Trophoblast cell (in vitro differentiated cells and primary cell): ENCODE measurements around the gene NAA80.

Source experiments
- DNase-seq, 2 donors: peaks; one replicate each; pipeline ENCODE4 v3.0.0-alpha.2; 2016
- H2AFZ ChIP-seq: 2 replicates; pipeline ENCODE4 v1.6.1; 2013; ENCODE audit warnings: low read length, moderate library complexity, mild to moderate bottlenecking; ENCODE audit not compliant: insufficient read depth, poor library complexity
- H2AK5ac ChIP-seq: 2 replicates; pipeline ENCODE4 v1.6.1; 2013; ENCODE audit warnings: mild to moderate bottlenecking, low read length
- H2BK120ac ChIP-seq: 2 replicates; pipeline ENCODE4 v1.6.1; 2013; ENCODE audit warnings: low read length, mild to moderate bottlenecking, moderate library complexity; ENCODE audit not compliant: insufficient read depth, poor library complexity
- H2BK12ac ChIP-seq: 2 replicates; pipeline ENCODE4 v1.6.1; 2013; ENCODE audit warnings: mild to moderate bottlenecking, low read length, moderate library complexity
- H2BK5ac ChIP-seq: 2 replicates; pipeline ENCODE4 v1.6.1; 2013; ENCODE audit warnings: low read length, low read depth, moderate library complexity, mild to moderate bottlenecking; ENCODE audit not compliant: poor library complexity
- H3K14ac ChIP-seq: 2 replicates; pipeline ENCODE4 v1.6.1; 2013; ENCODE audit warnings: mild to moderate bottlenecking, low read length
- H3K18ac ChIP-seq: 2 replicates; pipeline ENCODE4 v1.6.1; 2013; ENCODE audit warnings: mild to moderate bottlenecking, low read length
- H3K23ac ChIP-seq: 2 replicates; pipeline ENCODE4 v1.6.1; 2013; ENCODE audit warnings: low read length
- H3K27ac ChIP-seq: 2 replicates; pipeline ENCODE4 v1.5.1; 2013; ENCODE audit warnings: low read depth, mild to moderate bottlenecking, inconsistent platforms, low read length, moderate library complexity
- H3K27me3 ChIP-seq: 2 replicates; pipeline ENCODE4 v1.6.1; 2013; ENCODE audit warnings: inconsistent platforms, mild to moderate bottlenecking, low read length, moderate library complexity; ENCODE audit not compliant: insufficient read depth
- H3K36me3 ChIP-seq, 2 experiments: 1 replicate in 1 of 2; 2 replicates in 1 of 2; pipeline ENCODE4 v1.6.1; 2013; ENCODE audit warnings: low read length in 2 of 2, mild to moderate bottlenecking in 2 of 2, moderate library complexity in 1 of 2; ENCODE audit not compliant: insufficient read depth in 2 of 2, control insufficient read depth in 1 of 2
- H3K4ac ChIP-seq: 2 replicates; pipeline ENCODE4 v1.6.1; 2013; ENCODE audit warnings: low read depth, mild to moderate bottlenecking, low read length, moderate library complexity
- H3K4me1 ChIP-seq, 2 experiments: 1 replicate in 1 of 2; 2 replicates in 1 of 2; pipeline ENCODE4 v1.6.1; 2013; ENCODE audit warnings: low read length in 2 of 2, mild to moderate bottlenecking in 2 of 2, moderate library complexity in 1 of 2; ENCODE audit not compliant: insufficient read depth in 2 of 2, control insufficient read depth in 1 of 2
- H3K4me2 ChIP-seq: 2 replicates; pipeline ENCODE4 v1.6.1; 2013; ENCODE audit warnings: inconsistent platforms, mild to moderate bottlenecking, low read length, moderate library complexity
- H3K4me3 ChIP-seq: 2 replicates; pipeline ENCODE4 v1.5.1; 2013; ENCODE audit warnings: mild to moderate bottlenecking, low read depth, low read length, inconsistent platforms
- H3K79me1 ChIP-seq: one replicate; pipeline ENCODE4 v1.6.1; 2013; ENCODE audit warnings: low read length
- H3K79me2 ChIP-seq: 2 replicates; pipeline ENCODE4 v1.6.1; 2013; ENCODE audit warnings: low read length, mild to moderate bottlenecking; ENCODE audit not compliant: control insufficient read depth, insufficient read depth, poor library complexity
- H3K9ac ChIP-seq: 2 replicates; pipeline ENCODE4 v1.6.1; 2013; ENCODE audit warnings: mild to moderate bottlenecking, low read length
- H3K9me3 ChIP-seq: 2 replicates; pipeline ENCODE4 v1.6.1; 2013; ENCODE audit warnings: low read depth, mild to moderate bottlenecking, control low read depth, inconsistent platforms, low read length; ENCODE audit not compliant: insufficient read depth
- H4K12ac ChIP-seq: 2 replicates; pipeline ENCODE4 v1.6.1; 2013; ENCODE audit warnings: low read depth, mild to moderate bottlenecking, low read length, moderate library complexity
- H4K8ac ChIP-seq: 2 replicates; pipeline ENCODE4 v1.6.1; 2013; ENCODE audit warnings: low read depth, mild to moderate bottlenecking, low read length, moderate library complexity
- H4K91ac ChIP-seq: one replicate; pipeline ENCODE4 v1.6.1; 2013; ENCODE audit warnings: low read depth, mild to moderate bottlenecking, low read length, moderate library complexity
- WGBS: extraction: QIAGEN DNeasy Blood & Tissue Kit; methylation state at CpG from one replicate; pipeline ENCODE4 v1.1.7; 2013; ENCODE audit warnings: missing lambda C conversion rate; ENCODE audit not compliant: insufficient read length, insufficient coverage; ENCODE audit errors: extremely low coverage; 5-methylcytosine and 5-hydroxymethylcytosine counted together

NAA80 gene

GRCh38 chr3:50293079-50293801 is 6.0 kb downstream of the NAA80 start:
- WGBS = no CpG with 5 or more reads among the region's 12 CpGs
- H4K91ac ChIP-seq = peak overlapping the region; percentile 53
- no peak overlapping the region for H2BK5ac ChIP-seq
- no peak overlapping the region for H2AFZ ChIP-seq
- H4K12ac ChIP-seq = peak overlapping the region; percentile 82
- no peak overlapping the region for H3K27ac ChIP-seq
- no peaks in the 10 kb centered on the region for H3K27me3 ChIP-seq
- peaks cover 6 to 11% of the 10 kb centered on the region in 2 experiments for H3K4me1 ChIP-seq
- no peak overlapping the region for H3K23ac ChIP-seq
- H3K79me2 ChIP-seq = peaks cover 4% of the 10 kb centered on the region
- H3K9ac ChIP-seq = no peak overlapping the region
- no peak overlapping the region for H2BK120ac ChIP-seq
- H3K14ac ChIP-seq = no peak overlapping the region
- peaks cover 10% of the 10 kb centered on the region for H3K79me1 ChIP-seq
- no peak overlapping the region for H3K4me3 ChIP-seq
- H2BK12ac ChIP-seq = no peak overlapping the region
- peak overlapping the region; percentile 93 for H4K8ac ChIP-seq
- no peak overlapping the region for H2AK5ac ChIP-seq
- H3K36me3 ChIP-seq = peaks cover 27 to 28% of the 10 kb centered on the region in 2 experiments
- H3K9me3 ChIP-seq = peaks cover 1% of the 10 kb centered on the region
- H3K18ac ChIP-seq = no peak overlapping the region
- no peak overlapping the region for H3K4ac ChIP-seq
- no peak for DNase-seq
- H3K4me2 ChIP-seq = no peak overlapping the region

- peak within 1 kb of the TSS; percentile 77 for H2AFZ ChIP-seq
- H3K23ac ChIP-seq = no peak within 1 kb of the TSS
- H3K9ac ChIP-seq = peak within 1 kb of the TSS; percentile 92
- peak within 1 kb of the TSS; percentile 78 for H2AK5ac ChIP-seq
- peak within 1 kb of the TSS; percentile 15 for H2BK5ac ChIP-seq
- H2BK12ac ChIP-seq = no peak within 1 kb of the TSS
- peaks cover 6 to 10% of the 10 kb centered on the region in 2 experiments for H3K4me1 ChIP-seq
- H3K4ac ChIP-seq = peak within 1 kb of the TSS; percentile 91
- H3K4me2 ChIP-seq = peak within 1 kb of the TSS; percentile 99
- peaks cover 4% of the 10 kb centered on the region for H3K79me2 ChIP-seq
- no CpG with 5 or more reads among the region's 67 CpGs for WGBS
- H4K91ac ChIP-seq = peak within 1 kb of the TSS; percentile 71
- peak within 1 kb of the TSS; percentile 4 for H2BK120ac ChIP-seq
- peaks cover 9% of the 10 kb centered on the region for H3K79me1 ChIP-seq
- no peaks in the 10 kb centered on the region for H3K27me3 ChIP-seq
- peak within 1 kb of the TSS; percentile 48 for H3K18ac ChIP-seq
- peaks cover 2% of the 10 kb centered on the region for H3K9me3 ChIP-seq
- no peak within 1 kb of the TSS for H3K27ac ChIP-seq
- peak within 1 kb of the TSS; percentile 82 for H4K12ac ChIP-seq
- H3K14ac ChIP-seq = peak within 1 kb of the TSS; percentile 56
- peaks cover 35 to 36% of the 10 kb centered on the region in 2 experiments for H3K36me3 ChIP-seq
- peak; percentile 97 to 98 for DNase-seq
- H3K4me3 ChIP-seq = peak within 1 kb of the TSS; percentile 87
- peak within 1 kb of the TSS; percentile 93 for H4K8ac ChIP-seq
Measured at GRCh38 chr3:50292159-50293078, 6.8 kb downstream of the NAA80 start, which contains the start of gene IFRD2. Gene IFRD2 (minus strand): TSS chr3:50292429. CDS start chr3:50292274, 155 bp downstream.

DNA sequence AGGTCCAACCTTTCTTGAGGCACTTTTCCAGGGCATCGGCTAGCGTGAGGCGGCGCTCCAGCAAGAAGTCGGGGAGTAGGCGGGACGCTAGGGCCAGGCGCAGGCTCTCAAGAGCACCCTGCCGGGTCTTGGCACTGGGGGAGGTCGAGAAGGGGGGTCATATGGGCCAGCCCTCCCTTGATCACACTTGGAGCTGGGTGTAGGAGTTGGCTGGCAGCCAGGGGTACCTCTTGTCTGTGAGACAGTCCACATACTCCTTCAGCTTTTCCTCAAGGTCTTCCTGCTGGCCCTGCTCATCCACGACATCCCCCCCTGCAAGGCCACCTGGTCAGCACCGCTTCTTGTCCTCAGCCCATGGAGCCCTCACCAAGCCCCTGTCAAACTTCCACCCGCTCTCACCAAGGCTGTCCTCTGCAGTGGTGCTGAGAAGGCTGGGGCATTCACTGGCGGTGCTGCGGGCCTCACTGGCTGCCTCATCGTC is 9.0 kb downstream of the NAA80 start:
- H2AFZ ChIP-seq = no peak overlapping the region
- peaks cover 6 to 10% of the 10 kb centered on the region in 2 experiments for H3K4me1 ChIP-seq
- H2BK12ac ChIP-seq = no peak overlapping the region
- no peak overlapping the region for H3K4ac ChIP-seq
- DNase-seq = no peak
- H3K9ac ChIP-seq = no peak overlapping the region
- no peak overlapping the region for H3K18ac ChIP-seq
- no peak overlapping the region for H3K4me3 ChIP-seq
- no peak overlapping the region for H3K27ac ChIP-seq
- no peak overlapping the region for H4K8ac ChIP-seq
- no peak overlapping the region for H2AK5ac ChIP-seq
- H4K12ac ChIP-seq = no peak overlapping the region
- H3K23ac ChIP-seq = no peak overlapping the region
- H2BK5ac ChIP-seq = no peak overlapping the region
- H3K14ac ChIP-seq = no peak overlapping the region
- H3K79me1 ChIP-seq = peaks cover 9% of the 10 kb centered on the region
- no peaks in the 10 kb centered on the region for H3K27me3 ChIP-seq
- H3K79me2 ChIP-seq = peaks cover 4% of the 10 kb centered on the region
- H3K36me3 ChIP-seq = peaks cover 42 to 43% of the 10 kb centered on the region in 2 experiments
- WGBS = no CpG with 5 or more reads among the region's 16 CpGs
- peaks cover 7% of the 10 kb centered on the region for H3K9me3 ChIP-seq
- no peak overlapping the region for H2BK120ac ChIP-seq
- no peak overlapping the region for H3K4me2 ChIP-seq
- no peak overlapping the region for H4K91ac ChIP-seq

GRCh38 chr3:50289130-50289529 is 10.1 kb downstream of the NAA80 start:
- Histone ChIP-seq H3K14ac (no peak overlapping the region), H2BK12ac (no peak overlapping the region)

More at GRCh38 chr3:50289130-50289529, 10.1 kb downstream of the NAA80 start:
- no peak overlapping the region for H3K4me2 ChIP-seq
- no peak overlapping the region for H4K8ac ChIP-seq
- H3K4ac ChIP-seq = no peak overlapping the region
- H4K91ac ChIP-seq = no peak overlapping the region
- no peaks in the 10 kb centered on the region for H3K27me3 ChIP-seq
- no peak for DNase-seq
- H3K9me3 ChIP-seq = peaks cover 7% of the 10 kb centered on the region
- peaks cover 9% of the 10 kb centered on the region for H3K79me1 ChIP-seq
- H3K27ac ChIP-seq = no peak overlapping the region
- H2BK5ac ChIP-seq = no peak overlapping the region
- peaks cover 6 to 10% of the 10 kb centered on the region in 2 experiments for H3K4me1 ChIP-seq
- no peak overlapping the region for H3K9ac ChIP-seq
- no peak overlapping the region for H3K23ac ChIP-seq
- no peak overlapping the region for H3K18ac ChIP-seq
- H2AK5ac ChIP-seq = no peak overlapping the region
- WGBS = no CpG with 5 or more reads among the region's 6 CpGs
- no peak overlapping the region for H3K4me3 ChIP-seq
- peaks cover 4% of the 10 kb centered on the region for H3K79me2 ChIP-seq
- H4K12ac ChIP-seq = no peak overlapping the region
- H3K36me3 ChIP-seq = peaks cover 42 to 43% of the 10 kb centered on the region in 2 experiments
- H2BK120ac ChIP-seq = no peak overlapping the region
- no peak overlapping the region for H2AFZ ChIP-seq
